Measurements from ENCODE around the gene HBD.

HBD gene

GRCh38 chr11:5232176-5232575 is 2.1 kb downstream of the HBD start:
- DNase-seq (ENCODE audit: low read depth): no peak

- no peak for DNase-seq (ENCODE audit: low read depth)
These were observed 3.2 kb downstream of the HBD start for GRCh38 chr11:5231111-5231510.

GRCh38 chr11:5230266-5230665 is 4.0 kb downstream of the HBD start:
- DNase-seq (ENCODE audit: low read depth): no peak

GRCh38 chr11:5229796-5230195 is 4.5 kb downstream of the HBD start:
- no peak for DNase-seq (ENCODE audit: low read depth)

- DNase-seq (ENCODE audit: low read depth): no peak
These were observed 4.9 kb downstream of the HBD start for GRCh38 chr11:5229356-5229755.

- DNase-seq (ENCODE audit: low read depth): no peak
These were observed 6.2 kb downstream of the HBD start for GRCh38 chr11:5228124-5228523.

GRCh38 chr11:5227681-5228080 is 6.6 kb downstream of the HBD start:
- no peak for DNase-seq (ENCODE audit: low read depth)

GRCh38 chr11:5226732-5227310 is 7.5 kb downstream of the HBD start, which contains the start of gene HBB:
HBB (minus strand) TSS chr11:5227071; CDS start chr11:5227021, 50 bp downstream.
- DNase-seq (ENCODE audit: low read depth): no peak

GRCh38 chr11:5225480-5225871 is 8.8 kb downstream of the HBD start:
- no peak for DNase-seq (ENCODE audit: low read depth)

GRCh38 chr11:5224538-5225479 is 9.5 kb downstream of the HBD start:
- DNase-seq (ENCODE audit: low read depth): no peak

GRCh38 chr11:5223686-5224085 is 10.6 kb downstream of the HBD start:
- DNase-seq (ENCODE audit: low read depth): no peak

- no peak for DNase-seq (ENCODE audit: low read depth)
These were observed 11.1 kb downstream of the HBD start for GRCh38 chr11:5223146-5223545.

GRCh38 chr11:5210376-5210885 is 23.9 kb downstream of the HBD start:
- DNase-seq (ENCODE audit: low read depth): no peak

- DNase-seq (ENCODE audit: low read depth): no peak
These were observed 29.5 kb downstream of the HBD start for GRCh38 chr11:5204787-5205186.

- no peak for DNase-seq (ENCODE audit: low read depth)
These were observed 30.9 kb downstream of the HBD start for GRCh38 chr11:5203366-5203765.

GRCh38 chr11:5200582-5200981 is 33.7 kb downstream of the HBD start, which contains the start of gene OR51V1:
OR51V1 (minus strand) TSS chr11:5200682; CDS start chr11:5200682, 0 bp downstream.
- DNase-seq (ENCODE audit: low read depth): no peak

- DNase-seq (ENCODE audit: low read depth): no peak
These were observed 36.0 kb downstream of the HBD start for GRCh38 chr11:5198285-5198684.

GRCh38 chr11:5197536-5197935 is 36.7 kb downstream of the HBD start:
- no peak for DNase-seq (ENCODE audit: low read depth)

GRCh38 chr11:5196731-5197130 is 37.6 kb downstream of the HBD start:
- DNase-seq (ENCODE audit: low read depth): no peak

- no peak for DNase-seq (ENCODE audit: low read depth)
These were observed 38.2 kb downstream of the HBD start for GRCh38 chr11:5196067-5196466.

- no peak for DNase-seq (ENCODE audit: low read depth)
These were observed 41.5 kb downstream of the HBD start for GRCh38 chr11:5192738-5193137.

GRCh38 chr11:5188201-5188600 is 46.1 kb downstream of the HBD start:
- DNase-seq (ENCODE audit: low read depth): no peak
